COLO829 (cell line): ENCODE measurements around the gene HINT1.

ENCODE experiments used
- DNase-seq: peaks from one replicate; pipeline ENCODE4 v3.0.0; 2012; ENCODE audit warnings: low spot score

HINT1 gene

GRCh38 chr5:131109540-131110255 lies 55.4 kb downstream of the HINT1 start:
- DNase-seq: peak; percentile 20
